ENCODE data around the gene HS6ST3. TPM values are rescaled to one million over a fixed set of nuclear protein-coding genes. Genes with fewer than 3 reads are reported as not detected.

HS6ST3 gene
- total RNA-seq, 1 experiment from 2014 or later, result 0.03 TPM

DNA sequence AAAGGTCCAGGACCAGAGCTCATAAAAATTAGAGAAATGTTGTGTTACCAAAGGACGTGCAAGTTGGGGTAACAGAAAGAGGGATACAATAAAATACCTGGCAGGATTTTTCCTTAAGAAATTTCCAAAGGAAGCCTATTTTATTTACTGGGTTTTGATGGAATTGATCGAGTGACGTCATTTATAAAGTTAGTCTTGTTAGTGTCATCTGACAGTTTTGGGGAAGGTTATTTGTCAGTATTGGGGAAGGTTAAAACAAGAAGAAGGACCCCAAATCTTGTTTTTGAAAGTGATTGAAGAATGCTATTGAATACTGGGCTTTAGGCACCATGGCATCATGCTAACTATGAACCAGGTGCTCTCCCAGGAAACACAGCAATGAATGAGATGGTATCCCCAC lies 287.9 kb downstream of the HS6ST3 start:
- no peak for DNase-seq (ENCODE audit: low read depth, low spot score)
- in situ Hi-C loops (cut with HindIII; ENCODE audit: low pct_unique_long_range_greater_than_20kb, low sequenced_read_pairs), result no loop called here

DNA sequence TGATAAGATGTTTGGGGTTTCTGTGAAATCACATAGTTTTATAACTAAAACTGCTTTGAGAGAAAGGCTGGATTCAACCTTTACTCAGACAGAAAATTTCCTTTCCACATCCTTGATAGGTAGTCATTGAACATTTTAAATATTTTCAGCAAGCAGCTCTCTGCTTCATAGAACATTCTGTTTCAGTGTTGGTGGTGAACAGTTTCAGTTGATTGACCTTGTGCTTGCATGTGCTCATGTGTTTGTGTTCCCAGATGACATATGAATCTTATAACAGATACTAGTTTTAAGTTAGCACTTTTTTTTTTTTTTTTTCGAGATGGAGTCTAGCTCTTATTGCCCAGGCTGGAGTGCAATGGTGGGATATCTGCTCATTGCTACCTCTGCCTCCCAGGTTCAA lies 290.1 kb downstream of the HS6ST3 start:
- in situ Hi-C loops (cut with HindIII; ENCODE audit: low pct_unique_long_range_greater_than_20kb, low sequenced_read_pairs), result no loop called here
- no peak for DNase-seq (ENCODE audit: low read depth, low spot score)

DNA sequence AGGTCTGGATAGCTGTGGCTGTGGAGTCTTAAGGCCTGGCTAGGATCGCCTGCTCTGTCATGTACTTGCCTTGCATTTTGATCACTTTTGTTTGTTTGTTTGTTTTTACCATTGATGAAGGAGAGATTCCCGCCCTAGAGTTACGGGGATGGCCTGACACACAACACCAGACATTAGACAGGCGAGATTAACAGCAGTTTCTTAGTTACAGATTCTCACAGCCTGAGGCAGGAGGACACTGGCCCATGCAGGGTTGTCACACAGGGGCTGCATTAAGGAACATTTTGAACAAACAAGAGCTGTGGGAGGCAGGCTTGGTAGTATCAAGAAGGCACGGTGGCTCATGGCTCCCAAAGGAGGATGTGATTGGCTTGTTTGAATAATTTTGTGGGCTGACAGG lies 291.8 kb downstream of the HS6ST3 start:
- in situ Hi-C loops (cut with HindIII; ENCODE audit: low pct_unique_long_range_greater_than_20kb, low sequenced_read_pairs), result no loop called here
- no peak for DNase-seq (ENCODE audit: low read depth, low spot score)

DNA sequence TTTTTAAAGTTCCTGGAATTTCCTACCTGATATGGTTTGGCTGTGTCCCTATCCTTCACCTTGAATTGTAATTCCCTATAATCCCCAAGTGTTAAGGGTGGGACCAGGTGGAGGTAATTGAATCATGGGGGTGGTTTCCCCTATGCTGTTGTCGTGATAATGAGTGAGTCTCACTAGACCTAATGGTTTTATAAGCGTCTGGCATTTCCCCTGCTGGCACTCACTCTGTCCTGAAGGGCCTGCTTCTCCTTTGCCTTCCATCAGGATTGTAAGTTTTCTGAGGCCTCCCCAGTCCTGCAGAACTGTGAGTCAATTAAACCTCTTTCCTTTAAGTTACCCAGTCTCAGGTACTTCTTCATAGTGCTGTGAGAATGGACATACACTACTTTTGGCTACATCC lies 298.7 kb downstream of the HS6ST3 start:
- in situ Hi-C loops (cut with HindIII; ENCODE audit: low pct_unique_long_range_greater_than_20kb, low sequenced_read_pairs), result no loop called here
- no peak for DNase-seq (ENCODE audit: low read depth, low spot score)

DNA sequence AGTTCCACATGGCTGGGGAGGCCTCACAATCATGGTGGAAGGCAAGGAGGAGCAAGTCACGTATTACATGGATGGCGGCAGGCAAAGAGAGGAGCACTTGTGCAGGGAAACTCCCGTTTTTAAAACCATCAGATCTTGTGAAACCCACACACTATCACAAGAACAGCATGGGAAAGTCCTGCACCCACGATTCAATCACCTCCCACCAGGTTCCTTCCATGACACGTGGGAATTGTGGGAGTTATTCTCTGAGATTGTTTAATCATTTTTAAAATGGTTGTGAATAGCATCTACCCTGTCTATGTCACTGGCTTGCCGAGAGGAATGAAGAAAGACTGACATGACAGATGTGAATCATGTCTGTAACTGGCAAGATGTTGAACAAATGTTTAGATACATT lies 301.7 kb downstream of the HS6ST3 start:
- DNase-seq (ENCODE audit: low read depth, low spot score), result no peak
- in situ Hi-C loops (cut with HindIII; ENCODE audit: low pct_unique_long_range_greater_than_20kb, low sequenced_read_pairs), result no loop called here

DNA sequence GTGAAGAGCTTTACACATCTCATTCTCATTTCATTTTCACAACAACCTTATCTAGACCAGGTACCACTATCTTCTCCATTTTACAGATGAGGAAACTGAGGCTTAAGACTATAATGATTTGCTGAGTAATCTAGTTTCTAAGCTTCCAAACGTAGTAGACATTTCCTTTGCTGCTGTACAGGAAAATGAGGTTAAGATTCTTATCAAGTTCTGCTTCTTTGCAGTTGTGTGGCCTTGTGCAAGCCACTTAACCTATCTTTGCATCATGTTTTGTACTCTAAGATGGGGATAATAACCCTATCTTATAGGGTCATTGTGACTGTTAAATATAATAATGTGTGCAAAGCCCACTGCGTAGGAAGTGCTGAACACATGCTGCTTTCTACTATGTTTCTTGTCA lies 307.9 kb downstream of the HS6ST3 start:
- in situ Hi-C loops (cut with HindIII; ENCODE audit: low pct_unique_long_range_greater_than_20kb, low sequenced_read_pairs), result no loop called here
- DNase-seq (ENCODE audit: low read depth, low spot score), result no peak

DNA sequence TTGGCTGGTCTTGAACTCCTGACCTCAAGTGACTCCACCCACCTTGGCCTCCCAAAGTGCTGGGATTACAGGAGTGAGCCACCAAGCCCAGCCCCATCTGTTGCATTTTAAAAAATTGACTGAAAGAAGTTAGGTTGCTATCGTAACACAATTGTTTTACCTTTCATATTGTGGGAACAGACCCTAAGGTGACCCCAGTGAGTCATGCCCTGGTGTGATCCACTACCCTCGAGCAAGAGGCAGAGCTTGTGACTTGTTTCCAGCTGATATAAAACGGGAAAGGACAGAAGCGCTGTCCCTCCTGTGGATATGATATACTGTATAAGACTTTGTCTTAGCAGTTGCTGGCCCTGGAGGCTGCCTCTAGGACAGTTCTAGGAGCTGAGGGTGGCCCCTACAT lies 308.6 kb downstream of the HS6ST3 start:
- in situ Hi-C loops (cut with HindIII; ENCODE audit: low pct_unique_long_range_greater_than_20kb, low sequenced_read_pairs), result no loop called here

DNA sequence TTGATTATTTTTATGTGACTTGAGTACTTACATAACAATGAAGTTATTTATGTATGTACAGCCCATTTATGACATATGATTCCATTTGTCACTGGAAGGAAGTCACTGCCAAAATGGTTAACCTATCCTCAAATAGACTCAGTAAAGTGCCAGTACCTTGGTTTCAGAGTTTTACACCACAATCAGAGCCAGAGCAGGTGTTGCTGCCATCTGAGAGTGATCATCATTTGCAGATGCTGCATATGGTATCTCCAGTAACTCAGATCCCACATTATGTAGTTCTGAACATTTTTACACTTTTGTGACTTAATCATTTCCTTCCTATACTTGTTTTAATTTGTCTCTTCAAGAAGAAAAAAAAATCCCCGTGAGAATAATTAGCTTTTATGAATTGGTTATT lies 313.3 kb downstream of the HS6ST3 start:
- no peak for DNase-seq (ENCODE audit: low read depth, low spot score)
- in situ Hi-C loops (cut with HindIII; ENCODE audit: low pct_unique_long_range_greater_than_20kb, low sequenced_read_pairs), result no loop called here

More for the DNA sequence above, 308.6 kb downstream of the HS6ST3 start:
- no peak for DNase-seq (ENCODE audit: low read depth, low spot score)

DNA sequence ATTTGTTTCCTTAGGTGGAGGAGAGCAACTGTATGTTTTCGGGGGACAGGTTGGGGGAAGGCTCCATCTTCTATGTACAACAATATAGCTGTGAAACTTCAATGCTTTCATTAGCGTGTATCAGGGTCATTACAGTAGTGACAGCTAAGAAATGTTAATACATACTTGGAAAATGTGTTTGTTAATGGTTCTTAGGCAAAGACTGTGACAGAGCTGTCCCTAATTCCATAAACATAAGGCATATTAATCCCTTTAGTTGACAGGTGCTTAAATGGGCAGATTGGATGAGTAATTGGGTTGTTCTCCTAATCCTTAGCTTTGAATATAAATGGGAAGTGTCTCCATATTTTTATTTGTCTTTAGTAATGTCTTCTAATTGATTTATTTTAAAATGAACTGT lies 313.7 kb downstream of the HS6ST3 start:
- no peak for DNase-seq (ENCODE audit: low read depth, low spot score)
- in situ Hi-C loops (cut with HindIII; ENCODE audit: low pct_unique_long_range_greater_than_20kb, low sequenced_read_pairs), result no loop called here

DNA sequence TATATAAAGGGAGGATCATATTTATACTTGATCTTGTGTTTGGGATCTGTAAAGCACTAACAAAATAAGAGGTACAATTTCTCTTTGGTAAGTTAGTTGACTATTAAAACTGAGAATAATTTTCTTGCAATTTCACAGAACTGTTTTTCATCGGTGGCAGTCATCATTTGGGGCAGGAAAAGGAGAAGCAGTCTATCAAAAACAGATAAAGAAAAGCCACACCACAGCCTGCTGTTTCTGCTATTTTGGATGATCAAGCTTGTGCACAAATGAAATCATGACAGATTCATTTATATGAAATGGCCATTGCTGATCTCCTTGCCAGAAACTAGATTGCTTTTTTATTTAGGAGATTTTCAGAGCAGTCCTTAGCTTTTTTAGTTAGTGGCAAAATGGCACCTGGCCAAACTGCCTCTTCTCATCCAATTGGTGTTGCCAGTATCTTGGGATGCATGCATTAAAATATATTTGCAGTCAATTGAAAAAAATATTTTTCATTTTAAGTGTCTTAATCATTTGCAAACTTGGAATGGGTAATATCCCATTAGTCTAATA lies 326.0 kb downstream of the HS6ST3 start:
- in situ Hi-C loops (cut with HindIII; ENCODE audit: low pct_unique_long_range_greater_than_20kb, low sequenced_read_pairs), result no loop called here
- DNase-seq (ENCODE audit: low read depth, low spot score), result no peak

DNA sequence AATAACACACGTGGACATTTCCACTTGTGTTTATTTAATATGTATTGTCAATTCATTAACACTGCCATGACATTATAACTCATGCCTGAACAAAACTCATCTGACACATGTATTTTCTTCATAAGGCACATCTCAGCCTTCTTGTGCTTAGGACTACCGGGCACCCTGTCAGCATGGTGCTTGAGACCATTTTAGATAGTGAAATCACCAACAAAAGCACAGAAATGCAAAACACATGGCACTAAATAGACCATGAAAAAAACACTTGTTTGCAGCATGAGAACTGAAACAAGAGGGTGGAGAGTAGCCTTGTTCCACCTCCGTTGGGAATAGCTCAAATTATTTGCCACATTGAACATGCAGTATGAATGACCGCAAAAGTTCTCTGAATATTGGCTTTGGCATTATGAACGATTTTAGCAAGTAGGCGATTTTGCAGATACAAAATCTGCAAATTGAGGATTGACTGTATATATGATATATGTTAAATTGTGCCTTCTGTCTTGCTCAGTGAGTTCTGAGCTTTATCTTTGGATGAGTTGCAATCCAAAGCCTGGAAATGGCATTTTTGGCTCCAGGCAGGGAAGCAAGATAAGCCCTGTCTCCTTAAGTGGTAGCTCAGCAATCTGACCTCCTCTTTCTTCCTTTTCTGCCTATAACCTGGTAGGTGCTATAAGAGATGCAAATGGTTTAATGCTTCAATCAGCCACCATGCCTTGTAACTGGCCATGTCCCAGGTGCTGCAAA lies 328.2 kb downstream of the HS6ST3 start:
- in situ Hi-C loops (cut with HindIII; ENCODE audit: low pct_unique_long_range_greater_than_20kb, low sequenced_read_pairs), result no loop called here
- DNase-seq (ENCODE audit: low read depth, low spot score), result no peak

DNA sequence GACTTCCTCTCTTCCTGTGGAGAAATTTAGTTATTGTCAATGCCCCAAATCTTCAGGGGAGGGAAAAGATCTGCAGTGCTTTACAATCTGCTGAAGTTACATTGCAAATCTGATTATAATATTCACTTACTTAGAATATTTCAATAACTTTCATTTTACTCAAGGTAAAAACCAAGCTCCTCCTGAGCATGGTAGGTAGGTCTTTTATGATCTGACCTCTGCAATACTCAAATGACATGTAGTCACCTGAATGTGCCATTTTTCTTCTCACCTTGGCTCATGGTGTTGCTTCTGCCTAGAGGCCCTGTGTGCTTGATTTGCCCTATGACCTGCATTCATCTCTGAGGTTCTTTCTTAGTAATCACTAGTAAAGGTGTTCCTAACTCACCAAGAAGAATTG lies 331.4 kb downstream of the HS6ST3 start:
- no peak for DNase-seq (ENCODE audit: low read depth, low spot score)
- in situ Hi-C loops (cut with HindIII; ENCODE audit: low pct_unique_long_range_greater_than_20kb, low sequenced_read_pairs), result no loop called here

DNA sequence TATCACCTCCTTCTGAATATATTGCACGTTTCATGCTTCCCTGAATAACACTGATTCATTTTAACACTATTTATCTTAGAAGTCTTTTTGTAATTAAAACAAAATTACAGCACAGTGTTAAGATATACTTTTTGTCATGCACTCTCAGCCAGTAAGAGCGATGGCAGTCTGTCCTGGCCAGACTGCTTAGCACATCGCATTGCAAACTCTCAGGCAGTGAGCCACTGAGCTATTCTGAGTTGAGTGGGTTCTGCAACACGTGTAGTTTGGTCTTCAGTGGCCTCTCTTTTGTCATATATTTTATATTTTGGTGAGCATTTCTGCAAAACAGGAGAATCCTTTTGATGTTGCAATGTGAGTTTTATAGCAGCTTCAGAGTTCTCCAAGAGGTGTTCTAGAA lies 332.1 kb downstream of the HS6ST3 start:
- in situ Hi-C loops (cut with HindIII; ENCODE audit: low pct_unique_long_range_greater_than_20kb, low sequenced_read_pairs), result no loop called here

DNA sequence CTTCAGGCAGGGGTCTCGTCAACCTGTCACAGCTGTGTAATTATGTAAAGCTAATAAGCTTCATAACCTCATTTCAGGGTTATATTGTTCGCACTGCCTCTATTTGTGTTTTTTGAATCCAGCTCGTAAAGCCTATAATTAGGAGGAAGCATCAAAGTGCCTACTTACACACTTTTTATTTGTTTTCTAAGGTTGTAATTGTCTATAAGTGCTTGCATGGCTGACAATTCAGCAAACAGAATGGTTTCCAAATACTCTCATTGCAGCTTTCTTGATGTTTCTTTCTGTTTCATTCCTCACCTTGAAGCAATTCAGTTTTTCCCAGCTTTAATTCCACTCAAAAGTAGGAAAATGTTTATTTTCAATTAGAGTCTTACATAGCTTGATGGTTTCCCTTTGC lies 336.3 kb downstream of the HS6ST3 start:
- in situ Hi-C loops (cut with HindIII; ENCODE audit: low pct_unique_long_range_greater_than_20kb, low sequenced_read_pairs), result no loop called here
- no peak for DNase-seq (ENCODE audit: low read depth, low spot score)

More for the DNA sequence above, 332.1 kb downstream of the HS6ST3 start:
- no peak for DNase-seq (ENCODE audit: low read depth, low spot score)

DNA sequence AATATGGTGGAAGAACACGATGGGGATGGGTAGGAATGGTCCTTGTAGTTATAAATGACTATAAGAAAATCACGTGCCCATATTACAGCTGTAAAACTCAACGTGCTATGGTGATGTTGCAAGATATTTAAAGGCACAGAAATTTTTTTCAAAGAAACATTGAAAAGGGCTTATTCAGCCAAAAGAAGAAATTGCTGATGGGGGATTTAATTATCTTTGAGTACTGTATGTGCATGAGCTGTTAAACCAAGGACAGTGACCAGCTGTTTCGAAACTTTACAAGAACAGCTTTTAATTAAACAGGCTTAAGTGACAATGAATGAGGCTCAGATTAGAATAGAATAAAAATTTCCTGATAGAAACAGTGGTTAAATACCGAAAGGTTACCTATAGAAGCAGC lies 339.0 kb downstream of the HS6ST3 start:
- in situ Hi-C loops (cut with HindIII; ENCODE audit: low pct_unique_long_range_greater_than_20kb, low sequenced_read_pairs), result no loop called here
- no peak for DNase-seq (ENCODE audit: low read depth, low spot score)

DNA sequence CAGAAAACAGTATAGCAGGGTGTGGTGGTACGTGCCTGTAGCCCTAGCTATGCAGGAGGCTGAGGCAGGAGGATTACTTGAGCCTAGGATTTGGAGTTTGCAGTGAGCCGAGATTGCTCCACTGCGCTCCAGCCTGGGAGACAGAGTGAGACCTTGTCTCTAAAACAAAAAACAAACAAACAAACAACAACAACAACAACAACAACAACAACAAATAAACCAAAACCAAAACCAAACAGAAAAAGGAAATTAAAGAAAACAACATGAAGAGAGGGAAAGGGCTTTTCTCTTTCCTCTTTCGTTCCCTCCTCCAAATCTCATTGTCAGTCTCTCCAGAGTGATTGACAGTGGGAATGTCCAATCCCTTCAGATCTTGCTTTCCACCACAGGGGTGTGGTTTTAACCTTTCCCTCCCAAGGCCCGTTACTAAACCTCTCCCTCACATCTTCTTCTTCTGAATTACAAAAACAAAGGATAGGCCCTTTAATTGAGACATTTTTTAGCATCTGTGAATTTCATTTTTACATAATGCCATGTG lies 341.2 kb downstream of the HS6ST3 start:
- peak; percentile 10 for DNase-seq (ENCODE audit: low read depth, low spot score)
- in situ Hi-C loops (cut with HindIII; ENCODE audit: low pct_unique_long_range_greater_than_20kb, low sequenced_read_pairs), result no loop called here

DNA sequence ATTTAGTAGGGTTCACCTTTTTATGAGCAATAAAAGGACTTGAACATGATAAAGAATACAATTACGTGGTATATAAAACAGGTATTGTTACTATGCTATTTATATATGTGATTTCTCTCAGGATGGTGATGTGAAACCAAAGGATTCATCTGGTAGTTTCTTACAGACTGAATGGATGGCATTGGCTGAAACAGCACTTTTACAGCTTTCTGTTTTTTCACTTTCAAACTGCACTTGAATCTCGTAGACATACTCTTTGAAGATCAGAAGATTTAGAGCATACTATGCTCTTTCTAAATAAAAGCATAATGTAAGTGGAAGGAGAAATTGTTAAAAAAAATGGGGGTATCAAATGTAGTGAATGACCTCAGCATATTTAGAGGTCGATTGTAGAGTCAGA lies 354.8 kb downstream of the HS6ST3 start:
- in situ Hi-C loops (cut with HindIII; ENCODE audit: low pct_unique_long_range_greater_than_20kb, low sequenced_read_pairs), result no loop called here

DNA sequence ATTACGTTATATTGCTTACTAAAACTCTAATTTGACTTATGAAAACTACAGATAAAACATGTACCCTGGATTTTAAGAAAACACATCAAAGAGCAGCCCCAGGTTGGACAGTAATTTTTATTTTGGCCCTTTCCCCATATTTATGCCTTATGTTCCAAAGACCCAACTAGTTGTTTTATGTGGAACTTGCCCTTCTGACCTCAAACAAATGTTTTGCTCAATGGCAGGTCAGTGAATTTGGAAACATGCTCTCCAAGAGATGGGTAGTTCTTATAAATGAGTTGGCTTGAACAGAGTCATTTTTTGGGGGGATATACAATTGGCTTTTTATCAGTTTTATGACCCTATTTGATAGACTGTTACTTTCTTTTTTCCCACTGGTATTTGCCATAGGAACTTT lies 360.0 kb downstream of the HS6ST3 start:
- no peak for DNase-seq (ENCODE audit: low read depth, low spot score)

More for the DNA sequence above, 354.8 kb downstream of the HS6ST3 start:
- no peak for DNase-seq (ENCODE audit: low read depth, low spot score)

DNA sequence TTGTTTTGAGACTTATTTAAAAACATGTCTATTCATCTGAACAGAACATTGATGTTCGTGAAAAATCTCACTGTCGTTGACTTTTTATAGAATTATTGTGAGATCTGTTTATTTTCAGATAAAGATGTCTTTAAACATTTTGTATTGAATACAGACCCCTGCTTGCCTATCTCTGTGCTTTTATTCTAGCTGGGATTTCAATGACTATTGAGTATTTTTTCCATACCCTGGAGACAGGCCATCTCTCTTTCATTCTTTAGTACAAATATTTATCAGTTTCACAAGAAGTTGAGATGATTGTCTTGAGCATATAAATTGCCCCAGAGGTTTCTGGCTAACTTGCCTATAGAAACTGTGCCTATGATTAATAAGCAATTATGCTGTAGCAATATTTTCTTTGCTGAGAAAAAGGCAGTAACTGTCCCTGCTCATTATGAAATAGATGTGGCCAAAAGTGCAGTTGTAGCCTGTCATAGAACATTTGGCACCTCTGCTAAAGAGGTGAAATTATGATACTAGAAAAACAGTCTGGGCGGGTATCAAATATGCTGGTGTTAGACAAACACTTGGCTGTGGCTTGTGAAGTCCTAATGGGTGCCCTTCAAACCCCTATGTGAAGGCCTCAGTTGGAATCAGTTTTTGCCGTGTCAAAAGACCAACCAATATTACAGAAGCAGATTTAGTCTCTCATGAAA lies 360.6 kb downstream of the HS6ST3 start:
- no peak for DNase-seq (ENCODE audit: low read depth, low spot score)
- in situ Hi-C loops (cut with HindIII; ENCODE audit: low pct_unique_long_range_greater_than_20kb, low sequenced_read_pairs), result no loop called here

More for the DNA sequence above, 360.0 kb downstream of the HS6ST3 start:
- in situ Hi-C loops (cut with HindIII; ENCODE audit: low pct_unique_long_range_greater_than_20kb, low sequenced_read_pairs), result no loop called here
